GM12873 (cell line): ENCODE results near the gene URB1.

Source experiments
- TF ChIP-seq, protein P1 (sequence below): IDR thresholded peaks from 2 replicates; pipeline ENCODE4 v1.5.1; 2012; ENCODE audit warnings: low read depth, mild to moderate bottlenecking, moderate library complexity, low read length, control low read depth; ENCODE audit not compliant: insufficient read depth; ENCODE audit errors: missing control alignments

URB1 gene

DNA sequence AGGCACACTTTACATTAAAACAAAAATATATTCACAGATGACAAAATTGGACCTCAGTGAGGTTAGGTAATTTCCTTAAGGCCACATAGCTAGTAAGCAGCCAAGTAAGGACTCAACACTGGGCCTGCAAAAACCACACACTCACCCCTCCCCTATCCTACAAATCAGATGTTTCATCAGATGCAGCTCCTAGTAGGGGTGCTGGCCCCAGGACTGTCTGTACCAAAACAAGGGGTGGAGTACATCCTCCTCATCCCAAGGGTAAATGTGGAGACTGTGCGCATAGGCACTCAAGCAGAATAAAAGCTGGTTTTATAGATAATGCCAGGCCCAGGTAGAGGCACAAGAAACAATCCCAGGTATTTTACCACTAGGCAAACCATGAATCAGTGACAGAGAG lies 25.7 kb downstream of the URB1 start:
- TF ChIP-seq, protein P1, sequence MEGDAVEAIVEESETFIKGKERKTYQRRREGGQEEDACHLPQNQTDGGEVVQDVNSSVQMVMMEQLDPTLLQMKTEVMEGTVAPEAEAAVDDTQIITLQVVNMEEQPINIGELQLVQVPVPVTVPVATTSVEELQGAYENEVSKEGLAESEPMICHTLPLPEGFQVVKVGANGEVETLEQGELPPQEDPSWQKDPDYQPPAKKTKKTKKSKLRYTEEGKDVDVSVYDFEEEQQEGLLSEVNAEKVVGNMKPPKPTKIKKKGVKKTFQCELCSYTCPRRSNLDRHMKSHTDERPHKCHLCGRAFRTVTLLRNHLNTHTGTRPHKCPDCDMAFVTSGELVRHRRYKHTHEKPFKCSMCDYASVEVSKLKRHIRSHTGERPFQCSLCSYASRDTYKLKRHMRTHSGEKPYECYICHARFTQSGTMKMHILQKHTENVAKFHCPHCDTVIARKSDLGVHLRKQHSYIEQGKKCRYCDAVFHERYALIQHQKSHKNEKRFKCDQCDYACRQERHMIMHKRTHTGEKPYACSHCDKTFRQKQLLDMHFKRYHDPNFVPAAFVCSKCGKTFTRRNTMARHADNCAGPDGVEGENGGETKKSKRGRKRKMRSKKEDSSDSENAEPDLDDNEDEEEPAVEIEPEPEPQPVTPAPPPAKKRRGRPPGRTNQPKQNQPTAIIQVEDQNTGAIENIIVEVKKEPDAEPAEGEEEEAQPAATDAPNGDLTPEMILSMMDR: no peak

DNA sequence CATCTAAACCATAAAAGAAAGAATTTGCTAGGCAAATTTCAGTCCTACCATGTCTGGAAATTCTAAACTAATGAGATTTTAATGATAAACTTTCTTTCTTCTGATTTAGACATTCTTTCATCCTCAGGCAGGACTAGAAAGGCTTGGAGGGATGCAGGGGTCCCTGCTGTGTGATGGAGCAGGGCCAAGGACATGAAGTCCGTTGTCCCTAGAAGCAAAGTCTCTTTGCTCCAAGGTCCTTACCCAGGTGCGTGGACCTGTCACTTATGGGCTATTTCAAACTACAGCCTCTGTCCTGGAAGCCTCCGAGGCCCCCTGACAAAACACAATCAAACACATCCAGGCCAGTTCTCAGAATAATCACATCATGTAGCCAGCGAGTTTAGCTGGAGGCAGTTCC lies 26.6 kb downstream of the URB1 start:
- TF ChIP-seq, protein P1: no peak

DNA sequence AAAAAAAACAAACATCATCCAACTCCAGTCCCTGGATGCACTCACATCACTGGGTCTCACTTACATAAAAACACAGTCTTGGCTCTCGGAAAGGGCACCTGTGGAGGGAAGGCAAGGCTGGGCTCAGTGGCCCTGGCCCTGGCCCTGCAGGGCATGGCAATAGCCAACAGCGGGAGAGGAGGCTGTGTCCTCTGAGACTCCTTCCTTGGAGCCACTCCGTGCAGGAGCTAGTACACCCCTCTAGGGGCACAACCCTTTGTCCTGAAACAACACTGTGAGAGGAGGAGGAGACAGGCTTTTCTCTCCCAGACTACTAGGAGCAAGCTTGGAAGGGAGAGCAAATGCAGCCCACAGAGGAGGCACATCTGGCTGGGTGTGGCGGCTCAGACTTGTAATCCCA lies 28.0 kb downstream of the URB1 start:
- TF ChIP-seq, protein P1: no peak

DNA sequence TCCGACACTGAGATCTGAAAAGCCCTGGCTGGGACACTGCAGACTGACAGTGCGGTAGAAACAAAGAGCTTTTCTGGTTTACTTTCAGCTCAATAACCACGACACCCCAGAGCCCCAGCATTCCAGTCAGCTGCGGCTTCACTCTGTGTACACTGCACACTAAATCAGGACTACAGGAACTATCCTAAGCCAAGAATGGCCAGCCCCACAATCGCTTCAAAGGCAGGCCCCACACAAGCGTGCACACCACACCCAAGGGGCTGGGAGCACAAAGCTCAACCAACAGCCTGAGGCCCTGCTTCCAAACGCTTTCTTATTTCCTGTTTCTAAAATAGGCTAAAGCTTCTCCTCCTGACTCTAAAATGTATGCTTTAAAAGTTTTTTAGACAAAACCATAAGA lies 28.4 kb downstream of the URB1 start:
- TF ChIP-seq, protein P1: no peak

DNA sequence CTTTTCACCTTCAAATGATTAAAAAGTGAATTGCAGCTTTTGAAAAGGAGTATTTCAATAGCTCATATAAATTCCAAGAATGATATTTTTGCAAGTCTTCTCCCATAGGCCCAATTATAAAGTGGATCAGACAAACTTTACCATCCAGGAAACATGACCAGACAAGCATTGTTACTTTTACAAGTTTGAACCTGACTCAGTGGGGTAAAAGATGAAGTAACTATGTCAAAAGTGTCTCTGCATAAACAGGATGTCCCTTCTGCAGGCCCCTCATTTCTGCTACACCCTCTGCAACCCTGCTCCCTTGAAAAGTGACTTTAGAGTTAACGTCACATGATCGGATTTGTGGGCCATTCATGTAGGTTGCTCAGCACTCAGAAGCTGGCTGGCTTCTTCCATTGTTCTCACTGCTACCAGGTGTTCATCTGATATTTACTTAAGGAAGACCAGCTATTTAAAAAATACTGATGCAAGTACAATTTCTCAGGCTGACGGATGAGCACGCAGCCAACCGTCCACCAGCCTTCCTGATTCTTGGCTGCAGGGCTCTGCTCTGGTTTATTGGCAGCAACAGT lies 32.3 kb downstream of the URB1 start:
- TF ChIP-seq, protein P1: no peak

DNA sequence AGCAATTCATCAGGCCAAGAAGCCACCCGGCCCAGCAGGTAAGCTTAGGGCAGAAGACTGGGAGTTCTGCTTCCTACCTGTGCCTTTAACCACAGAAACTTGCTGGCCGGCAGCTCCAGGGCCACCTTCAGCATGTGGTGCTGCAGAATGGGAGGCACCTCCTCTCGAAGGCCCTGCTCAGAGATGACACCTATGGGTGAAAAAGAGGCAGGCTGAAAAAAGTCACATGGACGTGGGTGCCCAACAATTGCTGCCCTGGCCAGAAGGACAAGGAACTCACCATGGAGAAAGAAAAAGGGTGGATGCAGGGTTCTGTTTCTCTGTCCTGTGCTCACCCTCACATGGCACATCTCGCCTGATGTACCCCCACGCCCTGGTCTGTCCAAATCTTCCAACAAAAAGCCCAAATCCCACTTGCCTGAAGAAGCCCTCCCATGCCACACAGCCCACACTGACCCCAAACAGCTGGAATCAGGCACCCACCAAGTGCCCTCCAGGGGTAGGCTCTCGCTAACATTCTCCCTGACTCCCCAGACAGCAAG lies 33.0 kb downstream of the URB1 start:
- TF ChIP-seq, protein P1: peak; percentile 18

DNA sequence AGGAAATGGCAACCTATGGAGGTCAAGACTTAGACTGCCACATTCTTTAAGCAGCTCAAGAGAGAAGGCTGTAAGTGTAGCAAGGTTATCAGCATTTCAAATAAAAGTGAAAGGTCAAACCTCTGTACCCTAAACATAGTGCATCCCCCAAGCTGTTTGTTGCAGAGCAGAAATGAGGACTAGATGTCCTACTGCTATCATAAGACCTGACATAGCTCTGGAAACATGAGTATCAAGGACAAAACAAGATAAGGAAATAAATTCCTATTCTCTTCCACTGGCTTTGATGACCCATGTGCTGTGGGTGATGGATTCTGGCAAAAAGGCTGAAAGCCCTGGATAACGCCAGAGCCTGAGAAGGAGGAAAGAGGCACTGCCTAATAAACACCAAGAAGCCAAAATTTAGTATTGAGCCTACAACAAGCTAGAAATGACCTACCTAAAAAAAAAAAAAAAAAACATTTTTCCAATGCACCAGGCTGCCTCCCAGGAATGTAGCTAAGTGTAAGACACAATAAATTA lies 35.9 kb downstream of the URB1 start:
- TF ChIP-seq, protein P1: no peak
